Suprapubic skin (tissue), 4 donors: ENCODE data around the gene VSIG1. TPM values are rescaled to one million over a fixed set of nuclear protein-coding genes. Genes with fewer than 3 reads are reported as not detected.

Experiments used
- DNase-seq, 2 donors: peaks; one replicate each; pipeline ENCODE4 v3.0.0-alpha.2; 2019; ENCODE audit warnings: low spot score in 2 of 2
- H3K27ac ChIP-seq: fragments of 200-600 bp; sonication (generic); one replicate; pipeline ENCODE4 v1.5.1; 2019
- H3K27me3 ChIP-seq: fragments of 200-600 bp; sonication (generic); one replicate; pipeline ENCODE4 v1.5.1; 2019
- H3K36me3 ChIP-seq: fragments of 200-600 bp; sonication (generic); one replicate; pipeline ENCODE4 v1.5.1; 2019
- H3K4me1 ChIP-seq: fragments of 200-600 bp; sonication (generic); one replicate; pipeline ENCODE4 v1.5.1; 2019
- H3K4me3 ChIP-seq: fragments of 200-600 bp; sonication (generic); one replicate; pipeline ENCODE4 v1.5.1; 2019; ENCODE audit warnings: mild to moderate bottlenecking
- H3K9me3 ChIP-seq: fragments of 200-600 bp; sonication (generic); one replicate; pipeline ENCODE4 v1.5.1; 2019
- EP300 ChIP-seq: sonication (generic); formaldehyde crosslinking; IDR thresholded peaks from one replicate; pipeline ENCODE4 v1.6.1; 2017; ENCODE audit warnings: antibody characterized with exemption
- POLR2A ChIP-seq, 2 donors: fragments of 450-650 bp; IDR thresholded peaks; one replicate each; pipeline ENCODE4 v1.6.1; 2017; ENCODE audit warnings: antibody characterized with exemption in 2 of 2, mild to moderate bottlenecking in 2 of 2, moderate library complexity in 2 of 2
- POLR2AphosphoS5 ChIP-seq, 3 donors: sonication (generic); formaldehyde crosslinking; IDR thresholded peaks; one replicate each; pipeline ENCODE4 v1.6.1; 2017; ENCODE audit warnings: antibody characterized with exemption in 3 of 3
- WGBS: methylation state at CpG from one replicate; pipeline ENCODE4 v1.1.5; 2018; 5-methylcytosine and 5-hydroxymethylcytosine counted together
- total RNA-seq, 4 donors: library from RNA; depleted of rRNA; stranded (reverse); fragments of >200 nt; gene quantifications; one replicate each; pipeline ENCODE4 v1.1.0, GENCODE V29; 2016
- TF ChIP-seq, protein P1 (sequence below), 2 donors: fragments of 200-600 bp in 1 of 2; fragments of 450-650 bp in 1 of 2; sonication (generic) in 1 of 2; IDR thresholded peaks; one replicate each; pipeline ENCODE4 v1.5.1; 2016 to 2019; ENCODE audit warnings: antibody characterized with exemption in 2 of 2, mild to moderate bottlenecking in 1 of 2, moderate library complexity in 1 of 2

VSIG1 gene
- total RNA-seq, 4 donors from 2014 or later = 0.34 to 0.55 TPM; not detected in 2

- H3K4me1 ChIP-seq = no peaks in the 10 kb centered on the region
- H3K9me3 ChIP-seq = no peaks in the 10 kb centered on the region
- 73% methylated on average over 1 of the region's 1 CpG for WGBS
- TF ChIP-seq, protein P1, sequence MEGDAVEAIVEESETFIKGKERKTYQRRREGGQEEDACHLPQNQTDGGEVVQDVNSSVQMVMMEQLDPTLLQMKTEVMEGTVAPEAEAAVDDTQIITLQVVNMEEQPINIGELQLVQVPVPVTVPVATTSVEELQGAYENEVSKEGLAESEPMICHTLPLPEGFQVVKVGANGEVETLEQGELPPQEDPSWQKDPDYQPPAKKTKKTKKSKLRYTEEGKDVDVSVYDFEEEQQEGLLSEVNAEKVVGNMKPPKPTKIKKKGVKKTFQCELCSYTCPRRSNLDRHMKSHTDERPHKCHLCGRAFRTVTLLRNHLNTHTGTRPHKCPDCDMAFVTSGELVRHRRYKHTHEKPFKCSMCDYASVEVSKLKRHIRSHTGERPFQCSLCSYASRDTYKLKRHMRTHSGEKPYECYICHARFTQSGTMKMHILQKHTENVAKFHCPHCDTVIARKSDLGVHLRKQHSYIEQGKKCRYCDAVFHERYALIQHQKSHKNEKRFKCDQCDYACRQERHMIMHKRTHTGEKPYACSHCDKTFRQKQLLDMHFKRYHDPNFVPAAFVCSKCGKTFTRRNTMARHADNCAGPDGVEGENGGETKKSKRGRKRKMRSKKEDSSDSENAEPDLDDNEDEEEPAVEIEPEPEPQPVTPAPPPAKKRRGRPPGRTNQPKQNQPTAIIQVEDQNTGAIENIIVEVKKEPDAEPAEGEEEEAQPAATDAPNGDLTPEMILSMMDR (IDR thresholded peaks at IDR 0.05) = no peak
- TF ChIP-seq POLR2AphosphoS5 (IDR thresholded peaks at IDR 0.05) = no peak
- TF ChIP-seq EP300 = no peak
- no peak for TF ChIP-seq POLR2A (IDR thresholded peaks at IDR 0.05)
- no peak overlapping the region for H3K4me3 ChIP-seq
- H3K36me3 ChIP-seq = no peaks in the 10 kb centered on the region
- DNase-seq = no peak
- H3K27me3 ChIP-seq = no peaks in the 10 kb centered on the region
- no peak overlapping the region for H3K27ac ChIP-seq
Measured at GRCh38 chrX:108028854-108029253, 16.0 kb upstream of the VSIG1 start.

GRCh38 chrX:108029928-108030711, 14.7 kb upstream of the VSIG1 start:
- H3K36me3 ChIP-seq = no peaks in the 10 kb centered on the region
- TF ChIP-seq POLR2AphosphoS5 (IDR thresholded peaks at IDR 0.05) = no peak
- H3K4me3 ChIP-seq = no peak overlapping the region
- DNase-seq = no peak
- no peaks in the 10 kb centered on the region for H3K9me3 ChIP-seq
- no peak overlapping the region for H3K27ac ChIP-seq
- no peaks in the 10 kb centered on the region for H3K27me3 ChIP-seq
- no peaks in the 10 kb centered on the region for H3K4me1 ChIP-seq
- 75% methylated on average over 5 of the region's 5 CpGs for WGBS

DNA sequence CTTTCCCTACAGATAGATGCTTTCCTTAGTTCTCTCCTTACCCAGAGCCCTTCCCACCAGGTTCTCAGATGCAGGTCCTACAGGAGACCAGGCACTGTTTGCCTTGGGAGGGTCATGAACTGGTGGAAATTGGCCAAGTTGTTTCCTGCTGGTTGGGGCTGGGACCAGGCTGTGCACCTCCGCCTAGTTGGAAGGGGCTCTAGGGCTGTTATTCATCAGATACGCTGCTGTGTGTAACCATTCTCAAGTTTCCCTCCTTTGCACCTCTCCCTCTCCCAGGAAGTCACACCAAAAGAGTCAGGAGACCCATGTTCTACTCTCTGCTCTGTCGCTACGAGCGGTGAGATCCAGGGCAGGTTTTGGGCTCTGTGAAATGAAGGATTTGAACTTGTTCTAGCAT, 11.9 kb upstream of the VSIG1 start:
- WGBS = 84% methylated on average over 5 of the region's 5 CpGs
- no peaks in the 10 kb centered on the region for H3K9me3 ChIP-seq
- no peak overlapping the region for H3K27ac ChIP-seq
- no peaks in the 10 kb centered on the region for H3K36me3 ChIP-seq
- no peaks in the 10 kb centered on the region for H3K4me1 ChIP-seq
- TF ChIP-seq EP300 (no peak), POLR2AphosphoS5 (IDR thresholded peaks at IDR 0.05) (no peak), POLR2A (IDR thresholded peaks at IDR 0.05) (no peak)
- TF ChIP-seq, protein P1 (IDR thresholded peaks at IDR 0.05) = no peak
- no peak for DNase-seq
- no peaks in the 10 kb centered on the region for H3K27me3 ChIP-seq
- H3K4me3 ChIP-seq = no peak overlapping the region

- WGBS = 66% methylated on average over 3 of the region's 3 CpGs
Measured at GRCh38 chrX:108033890-108034289, 11.0 kb upstream of the VSIG1 start.

DNA sequence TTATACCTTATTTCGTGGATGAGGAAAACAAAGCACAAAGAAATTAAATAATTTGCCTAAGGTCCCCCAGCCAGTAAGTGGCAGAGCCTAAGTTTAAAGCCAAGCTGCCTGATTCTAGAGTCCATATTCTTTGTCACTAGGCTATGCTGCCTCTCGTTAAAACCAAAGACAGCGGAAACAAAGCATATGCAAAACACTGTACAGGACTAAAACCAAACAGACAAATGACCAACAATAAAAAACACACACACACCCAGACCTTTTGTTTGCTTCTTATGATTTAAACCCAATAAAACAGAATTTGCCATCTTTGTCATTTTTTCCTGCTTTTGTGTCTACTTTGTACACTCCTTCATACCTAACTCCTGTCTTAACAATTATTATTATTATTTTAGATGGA, 10.1 kb upstream of the VSIG1 start:
- Histone ChIP-seq H3K4me1 (no peaks in the 10 kb centered on the region), H3K27ac (no peak overlapping the region), H3K27me3 (no peaks in the 10 kb centered on the region), H3K36me3 (no peaks in the 10 kb centered on the region), H3K4me3 (no peak overlapping the region), H3K9me3 (no peaks in the 10 kb centered on the region)
- WGBS = 69% methylated on average over 3 of the region's 3 CpGs
- DNase-seq = no peak
- TF ChIP-seq POLR2A (IDR thresholded peaks at IDR 0.05) = no peak
- no peak for TF ChIP-seq EP300
- no peak for TF ChIP-seq POLR2AphosphoS5 (IDR thresholded peaks at IDR 0.05)
- TF ChIP-seq, protein P1 (IDR thresholded peaks at IDR 0.05) = no peak

More at GRCh38 chrX:108033890-108034289, 11.0 kb upstream of the VSIG1 start:
- Histone ChIP-seq H3K4me1 (no peaks in the 10 kb centered on the region), H3K27me3 (no peaks in the 10 kb centered on the region), H3K4me3 (no peak overlapping the region), H3K9me3 (no peaks in the 10 kb centered on the region), H3K27ac (no peak overlapping the region), H3K36me3 (no peaks in the 10 kb centered on the region)
- DNase-seq = no peak
- TF ChIP-seq EP300 (no peak), POLR2A (IDR thresholded peaks at IDR 0.05) (no peak), POLR2AphosphoS5 (IDR thresholded peaks at IDR 0.05) (no peak)
- TF ChIP-seq, protein P1 (IDR thresholded peaks at IDR 0.05) = no peak
